ENCODE measurements around the gene PIAS3.

DNA sequence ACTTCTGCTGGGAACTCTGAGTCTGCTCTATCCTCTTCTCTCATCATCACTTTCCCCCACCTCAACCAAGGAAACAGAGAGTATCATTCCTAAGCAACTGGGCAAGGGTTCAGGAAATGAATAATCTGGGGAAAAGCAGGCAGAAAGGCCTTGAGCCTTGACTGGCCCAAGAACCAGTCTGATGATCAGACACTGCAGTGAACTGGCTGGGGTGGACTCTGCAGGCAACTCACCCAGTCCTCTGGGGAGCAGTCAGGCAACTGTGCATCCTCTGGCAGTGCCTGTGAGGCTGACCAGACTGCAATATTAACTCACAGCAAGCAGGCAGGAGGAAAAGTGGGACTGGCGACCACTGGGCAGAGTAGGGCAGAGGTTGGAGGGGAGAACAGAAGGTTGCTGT lies 25.8 kb upstream of the PIAS3 start:
- TF ChIP-seq ZNF274 (IDR thresholded peaks at IDR 0.05; ENCODE audit: low read depth, low read length) (no peak), SUZ12 (IDR thresholded peaks at IDR 0.05; ENCODE audit: extremely low read depth, insufficient read depth, insufficient read length) (no peak)
